Neutrophil (primary cell): Measurements from ENCODE around the gene ARRDC4.

Experiments used
- H3K27ac ChIP-seq: fragments of 200-600 bp; sonication (generic); 2 replicates; pipeline ENCODE4 v1.5.1; 2016; ENCODE audit warnings: mild to moderate bottlenecking, moderate library complexity
- H3K27me3 ChIP-seq: fragments of 200-600 bp; sonication (generic); 2 replicates; pipeline ENCODE4 v1.6.0; 2016; ENCODE audit warnings: mild to moderate bottlenecking
- H3K36me3 ChIP-seq: fragments of 200-600 bp; sonication (generic); 2 replicates; pipeline ENCODE4 v1.5.1; 2017
- H3K4me1 ChIP-seq, 2 experiments: fragments of 200-600 bp in 1 of 2; sonication (generic) in 1 of 2; 1 replicate in 1 of 2; 2 replicates in 1 of 2; pipeline versions ENCODE4 v1.5.1 to v1.6.1; 2013 to 2016; ENCODE audit warnings: low read depth in 1 of 2, low read length in 1 of 2, mild to moderate bottlenecking in 1 of 2, moderate library complexity in 1 of 2; ENCODE audit not compliant: control insufficient read depth in 1 of 2, insufficient read depth in 1 of 2
- H3K4me3 ChIP-seq, 2 experiments: fragments of 200-600 bp in 1 of 2; sonication (generic) in 1 of 2; 1 replicate in 1 of 2; 2 replicates in 1 of 2; pipeline ENCODE4 v1.5.1; 2013 to 2016; ENCODE audit warnings: low read depth in 1 of 2, low read length in 1 of 2, mild to moderate bottlenecking in 1 of 2, moderate library complexity in 1 of 2
- H3K9me3 ChIP-seq: fragments of 200-600 bp; sonication (generic); 2 replicates; pipeline ENCODE4 v1.5.1; 2016
- TF ChIP-seq, protein P1 (sequence below): fragments of 200-600 bp; sonication (generic); IDR thresholded peaks from 2 replicates; pipeline ENCODE4 v1.5.1; 2016; ENCODE audit warnings: antibody characterized with exemption

Gene ARRDC4, protein sequence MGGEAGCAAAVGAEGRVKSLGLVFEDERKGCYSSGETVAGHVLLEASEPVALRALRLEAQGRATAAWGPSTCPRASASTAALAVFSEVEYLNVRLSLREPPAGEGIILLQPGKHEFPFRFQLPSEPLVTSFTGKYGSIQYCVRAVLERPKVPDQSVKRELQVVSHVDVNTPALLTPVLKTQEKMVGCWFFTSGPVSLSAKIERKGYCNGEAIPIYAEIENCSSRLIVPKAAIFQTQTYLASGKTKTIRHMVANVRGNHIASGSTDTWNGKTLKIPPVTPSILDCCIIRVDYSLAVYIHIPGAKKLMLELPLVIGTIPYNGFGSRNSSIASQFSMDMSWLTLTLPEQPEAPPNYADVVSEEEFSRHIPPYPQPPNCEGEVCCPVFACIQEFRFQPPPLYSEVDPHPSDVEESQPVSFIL

DNA sequence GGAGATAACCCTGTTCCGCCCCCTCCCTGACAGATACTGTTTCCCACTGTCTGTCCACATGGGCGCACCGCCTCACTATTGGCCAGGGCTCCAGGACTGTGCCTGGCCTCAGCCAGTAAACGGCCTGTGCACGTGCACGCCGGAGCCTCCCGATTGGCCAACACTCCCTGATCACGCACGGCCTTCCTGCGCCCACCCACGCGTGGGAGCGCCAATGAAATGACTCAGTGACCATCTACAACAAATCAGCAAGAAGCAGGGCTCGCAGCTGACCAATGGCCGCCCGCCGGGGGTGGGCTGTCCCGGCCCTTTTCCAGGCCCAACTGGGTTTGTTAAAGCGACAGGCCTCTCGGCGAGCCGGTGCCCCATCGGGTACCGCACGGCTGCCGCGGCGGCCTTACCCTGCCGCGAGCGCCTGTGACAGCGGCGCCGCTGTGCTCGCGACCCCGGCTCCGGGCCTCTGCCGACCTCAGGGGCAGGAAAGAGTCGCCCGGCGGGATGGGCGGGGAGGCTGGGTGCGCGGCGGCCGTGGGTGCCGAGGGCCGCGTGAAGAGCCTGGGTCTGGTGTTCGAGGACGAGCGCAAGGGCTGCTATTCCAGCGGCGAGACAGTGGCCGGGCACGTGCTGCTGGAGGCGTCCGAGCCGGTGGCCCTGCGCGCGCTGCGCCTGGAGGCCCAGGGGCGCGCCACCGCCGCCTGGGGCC is at the start of gene ARRDC4:
TSS of gene ARRDC4 (plus strand) at position 340 of the 703 bp plus-strand sequence. CDS start at position 499, 159 bp downstream.
- Histone ChIP-seq H3K4me3 (peak within 1 kb of the TSS; percentile 74), H3K27me3 (peaks cover 42% of the 10 kb centered on the region), H3K4me1 (peaks cover 18 to 19% of the 10 kb centered on the region in 2 experiments), H3K9me3 (no peaks in the 10 kb centered on the region), H3K36me3 (no peaks in the 10 kb centered on the region), H3K27ac (peak within 1 kb of the TSS; percentile 61)
- TF ChIP-seq, protein P1, sequence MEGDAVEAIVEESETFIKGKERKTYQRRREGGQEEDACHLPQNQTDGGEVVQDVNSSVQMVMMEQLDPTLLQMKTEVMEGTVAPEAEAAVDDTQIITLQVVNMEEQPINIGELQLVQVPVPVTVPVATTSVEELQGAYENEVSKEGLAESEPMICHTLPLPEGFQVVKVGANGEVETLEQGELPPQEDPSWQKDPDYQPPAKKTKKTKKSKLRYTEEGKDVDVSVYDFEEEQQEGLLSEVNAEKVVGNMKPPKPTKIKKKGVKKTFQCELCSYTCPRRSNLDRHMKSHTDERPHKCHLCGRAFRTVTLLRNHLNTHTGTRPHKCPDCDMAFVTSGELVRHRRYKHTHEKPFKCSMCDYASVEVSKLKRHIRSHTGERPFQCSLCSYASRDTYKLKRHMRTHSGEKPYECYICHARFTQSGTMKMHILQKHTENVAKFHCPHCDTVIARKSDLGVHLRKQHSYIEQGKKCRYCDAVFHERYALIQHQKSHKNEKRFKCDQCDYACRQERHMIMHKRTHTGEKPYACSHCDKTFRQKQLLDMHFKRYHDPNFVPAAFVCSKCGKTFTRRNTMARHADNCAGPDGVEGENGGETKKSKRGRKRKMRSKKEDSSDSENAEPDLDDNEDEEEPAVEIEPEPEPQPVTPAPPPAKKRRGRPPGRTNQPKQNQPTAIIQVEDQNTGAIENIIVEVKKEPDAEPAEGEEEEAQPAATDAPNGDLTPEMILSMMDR: no peak

DNA sequence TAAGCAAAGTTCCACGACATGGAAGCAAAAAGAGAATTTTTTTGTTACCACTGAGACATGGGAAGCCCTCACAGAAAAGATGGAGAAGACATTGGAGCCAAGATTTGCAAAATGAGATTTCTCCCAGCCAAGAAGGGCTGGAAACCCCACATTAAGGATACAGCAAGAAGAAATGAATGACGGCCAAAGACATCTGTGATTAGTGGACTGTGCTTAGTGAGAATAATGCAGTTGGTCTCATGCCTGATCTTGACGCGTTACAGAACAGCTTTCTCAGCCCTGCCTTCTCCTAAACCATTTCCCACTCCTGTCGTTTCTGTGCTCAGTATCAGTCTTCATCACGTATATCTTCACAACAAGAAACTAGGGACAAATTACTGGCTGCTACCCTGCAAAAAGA is 45.8 kb upstream of the ARRDC4 start:
- Histone ChIP-seq H3K36me3 (no peaks in the 10 kb centered on the region), H3K27ac (no peak overlapping the region), H3K9me3 (no peaks in the 10 kb centered on the region), H3K4me1 (no peaks in the 10 kb centered on the region), H3K27me3 (peaks cover 9% of the 10 kb centered on the region), H3K4me3 (no peak overlapping the region)
- TF ChIP-seq, protein P1: no peak

DNA sequence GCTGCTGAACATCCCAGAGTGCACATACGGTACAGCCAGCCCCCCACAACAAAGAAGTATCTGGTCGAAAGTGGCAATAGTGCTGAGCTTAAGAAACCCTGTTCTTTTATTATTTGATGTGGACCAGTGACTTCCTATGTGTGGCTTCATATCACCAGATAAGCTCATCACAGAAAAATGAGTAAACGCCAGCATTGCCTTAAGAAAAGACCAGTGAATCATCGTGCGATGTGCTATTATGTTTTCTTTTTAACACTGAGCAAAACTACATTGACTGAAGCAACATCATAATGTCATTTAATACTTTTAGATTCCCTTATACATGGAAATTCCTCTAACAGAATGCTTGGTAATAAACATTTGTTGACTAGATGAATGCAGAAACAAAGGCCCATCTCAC is 45.2 kb upstream of the ARRDC4 start:
- H3K4me1 ChIP-seq: no peaks in the 10 kb centered on the region
- peaks cover 9% of the 10 kb centered on the region for H3K27me3 ChIP-seq
- no peak overlapping the region for H3K27ac ChIP-seq
- H3K36me3 ChIP-seq: no peaks in the 10 kb centered on the region
- no peaks in the 10 kb centered on the region for H3K9me3 ChIP-seq
- TF ChIP-seq, protein P1: no peak
- no peak overlapping the region for H3K4me3 ChIP-seq

DNA sequence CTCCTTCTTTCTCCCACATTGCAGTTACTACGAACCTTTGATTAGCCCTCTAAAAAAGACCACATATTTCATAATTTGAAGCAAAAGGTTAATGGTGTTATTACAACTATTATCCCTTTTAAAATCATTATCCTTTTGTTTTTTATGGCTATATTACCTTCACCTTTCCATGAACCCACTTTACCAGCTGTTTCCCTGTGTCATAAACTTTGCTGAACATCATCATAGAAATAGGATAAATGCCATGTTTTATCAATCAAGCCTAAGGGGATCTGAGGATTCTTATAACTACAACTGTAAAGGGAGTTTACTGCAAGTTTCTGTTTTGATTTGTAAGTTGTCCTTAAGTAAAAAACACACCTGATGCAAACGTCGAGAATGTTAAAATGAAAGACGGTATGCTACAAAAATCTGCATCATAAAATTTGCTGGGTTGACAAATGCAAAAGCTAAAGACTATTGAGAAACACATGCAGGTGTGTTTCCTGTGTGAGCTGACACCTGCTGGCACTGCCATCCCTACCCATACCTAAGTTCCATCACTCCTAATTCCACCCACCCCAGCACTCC is 39.1 kb upstream of the ARRDC4 start:
- H3K4me3 ChIP-seq: no peak overlapping the region
- no peaks in the 10 kb centered on the region for H3K36me3 ChIP-seq
- H3K4me1 ChIP-seq: no peaks in the 10 kb centered on the region
- H3K9me3 ChIP-seq: no peaks in the 10 kb centered on the region
- H3K27me3 ChIP-seq: no peaks in the 10 kb centered on the region
- no peak overlapping the region for H3K27ac ChIP-seq
- TF ChIP-seq, protein P1: no peak

DNA sequence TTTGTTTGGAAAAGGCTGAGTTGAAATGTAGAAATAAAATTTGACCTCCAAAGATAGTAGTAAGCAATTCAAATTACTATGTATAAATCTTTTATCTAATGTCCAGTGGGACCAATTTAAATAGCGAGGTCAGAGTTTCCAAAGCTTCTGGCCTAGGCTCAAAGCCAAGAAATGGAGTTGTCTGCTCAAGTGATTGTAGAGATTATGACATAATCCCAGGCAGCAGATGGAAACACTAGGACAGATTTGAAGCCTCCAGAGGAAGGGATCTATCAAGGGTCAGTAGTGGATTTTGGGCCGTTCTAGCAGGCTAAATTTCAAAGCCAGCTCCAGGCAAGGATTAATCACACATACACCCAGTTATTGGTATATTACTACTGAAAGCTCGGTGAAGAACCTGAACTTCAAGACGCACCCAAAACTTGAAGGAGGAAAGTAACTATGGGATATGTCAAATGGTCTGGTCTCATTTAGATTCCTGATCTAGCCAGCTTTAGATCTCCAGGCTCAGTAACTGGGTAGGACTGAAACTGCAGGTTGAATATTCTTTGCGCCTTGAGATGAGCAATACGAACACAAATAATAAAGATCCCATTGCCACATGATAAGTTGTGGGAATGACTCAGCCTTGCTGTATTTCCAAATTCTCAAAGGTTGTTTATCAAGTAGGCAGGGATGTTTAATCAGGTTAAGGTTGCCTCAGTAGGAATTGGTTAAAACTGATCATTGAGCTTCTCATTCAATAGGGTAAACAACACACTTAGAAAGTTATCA is 30.9 kb upstream of the ARRDC4 start:
- Histone ChIP-seq H3K4me1 (no peaks in the 10 kb centered on the region), H3K36me3 (no peaks in the 10 kb centered on the region)

More for the DNA sequence above, 30.9 kb upstream of the ARRDC4 start:
- H3K27me3 ChIP-seq: no peaks in the 10 kb centered on the region
- TF ChIP-seq, protein P1: no peak
- H3K27ac ChIP-seq: no peak overlapping the region
- H3K9me3 ChIP-seq: no peaks in the 10 kb centered on the region
- no peak overlapping the region for H3K4me3 ChIP-seq
